SH-SY5Y (cell line): ENCODE results near the gene ENKD1.

ENCODE experiments used
- GATA2 ChIP-seq: IDR thresholded peaks from 2 replicates; pipeline ENCODE4 v1.6.1; 2011; ENCODE audit warnings: mild to moderate bottlenecking, low read depth, low read length
- GATA3 ChIP-seq: IDR thresholded peaks from 2 replicates; pipeline ENCODE4 v1.6.1; 2011; ENCODE audit warnings: low read depth, mild to moderate bottlenecking, low read length, moderate library complexity

DNA sequence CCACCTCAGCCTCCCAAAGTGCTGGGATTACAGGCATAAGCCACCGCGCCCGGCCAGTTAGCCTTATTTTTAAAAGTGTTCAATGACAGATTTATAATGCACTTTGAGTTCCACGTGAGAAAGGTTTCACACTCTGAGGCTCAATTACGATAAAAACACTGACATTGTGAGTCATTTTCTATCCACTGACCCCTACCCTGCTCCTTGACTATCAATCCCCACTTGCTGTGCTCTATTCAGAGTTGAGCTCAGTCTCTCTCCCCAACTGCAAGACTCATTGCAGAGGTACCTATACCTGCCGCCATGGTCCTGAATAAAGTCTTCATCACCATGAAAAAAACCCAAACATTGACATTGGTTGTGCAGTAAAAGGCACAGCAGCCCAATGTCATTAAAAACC, 44.1 kb upstream of the ENKD1 start:
- TF ChIP-seq GATA3 (no peak), GATA2 (no peak)
